HK-2 (cell line): ENCODE results near the gene NHSL2.
A peak's percentile ranks its signal among the peaks of the same experiment; 100 is the strongest.

Source experiments
- DNase-seq: peaks from one replicate; pipeline ENCODE4 v3.0.0-alpha.2; 2018; ENCODE audit not compliant: unreplicated experiment

The NHSL2 gene

GRCh38 chrX:72108666-72109065, 198.0 kb downstream of the NHSL2 start:
- no peak for DNase-seq

DNA sequence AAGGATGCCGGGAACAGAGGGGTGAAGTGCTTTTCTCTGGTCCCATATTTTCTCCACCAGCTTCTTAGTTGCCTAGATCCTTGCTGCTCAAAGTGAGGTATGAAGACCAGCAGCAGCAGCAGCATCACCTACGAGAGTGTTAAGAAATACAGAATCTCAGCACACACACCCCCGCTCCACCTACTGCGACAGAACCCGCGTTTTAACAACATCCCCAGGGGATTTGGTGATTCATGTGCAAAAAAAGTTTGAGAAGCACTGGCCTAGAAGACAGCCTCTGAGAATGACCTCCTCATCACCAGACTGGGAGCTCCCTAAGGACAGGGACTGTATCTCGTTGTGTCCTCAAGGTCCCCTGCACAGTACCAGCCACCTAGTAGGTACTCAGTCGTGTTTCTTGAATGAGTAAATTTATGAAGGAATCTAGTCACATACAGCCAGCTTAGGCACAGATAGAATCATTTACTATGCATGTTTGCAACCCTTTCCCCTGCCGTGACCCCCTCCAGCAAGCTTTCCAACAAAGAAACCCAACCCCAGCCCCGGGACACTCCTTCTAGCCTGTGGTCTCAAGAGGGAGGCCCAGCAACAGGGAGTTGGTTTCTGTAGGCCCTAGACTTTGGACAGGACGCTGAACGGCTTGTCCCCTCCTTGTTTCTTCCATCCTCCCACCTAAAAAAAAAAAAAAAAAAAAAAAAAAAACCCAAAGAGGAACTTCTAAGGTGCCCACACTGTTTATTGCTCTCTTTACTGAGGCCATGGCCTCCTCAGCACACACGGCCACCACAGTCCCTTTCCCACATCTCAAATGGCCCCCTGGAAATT, 199.6 kb downstream of the NHSL2 start:
- no peak for DNase-seq

GRCh38 chrX:72110876-72111708, 200.4 kb downstream of the NHSL2 start:
- DNase-seq, result no peak

DNA sequence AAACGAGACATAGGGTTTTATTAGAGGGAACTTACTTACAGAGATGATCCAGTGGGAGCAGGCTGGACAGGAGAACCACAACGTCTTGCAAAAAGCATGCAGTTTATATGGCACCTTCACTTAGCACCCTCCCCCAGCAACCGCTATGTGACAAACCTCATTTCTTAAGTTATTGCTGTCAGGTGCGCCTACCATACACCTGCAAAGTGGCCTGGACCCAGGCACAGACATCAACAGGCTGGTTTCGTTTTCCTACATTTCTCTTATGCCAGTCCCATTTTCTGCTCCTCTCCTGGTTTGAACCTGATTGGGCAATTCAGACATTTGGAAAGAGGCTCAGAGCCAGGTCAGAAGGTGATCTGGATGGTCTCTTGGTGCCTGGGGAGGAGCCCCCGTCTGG, 202.8 kb downstream of the NHSL2 start:
- DNase-seq, result no peak

DNA sequence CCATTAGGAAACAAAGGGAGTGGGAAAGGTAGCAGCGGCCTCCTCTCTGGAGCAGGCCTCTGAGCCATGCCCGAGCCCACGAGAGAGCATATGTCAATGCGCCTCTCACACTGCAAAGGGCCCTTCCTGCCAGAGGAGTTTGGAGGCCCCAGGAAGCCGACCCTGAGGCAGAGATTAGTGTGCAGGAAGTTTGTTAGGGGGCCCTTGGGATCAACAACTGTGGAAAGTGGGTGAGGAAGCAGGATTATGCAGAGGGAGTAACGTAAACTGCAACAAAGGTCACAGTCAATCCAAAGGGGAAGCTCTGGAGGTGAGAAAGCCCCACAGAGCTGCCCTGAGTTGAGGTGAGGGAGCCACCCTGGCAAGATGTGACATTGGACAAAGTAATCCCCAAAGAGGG, 203.7 kb downstream of the NHSL2 start:
- no peak for DNase-seq

DNA sequence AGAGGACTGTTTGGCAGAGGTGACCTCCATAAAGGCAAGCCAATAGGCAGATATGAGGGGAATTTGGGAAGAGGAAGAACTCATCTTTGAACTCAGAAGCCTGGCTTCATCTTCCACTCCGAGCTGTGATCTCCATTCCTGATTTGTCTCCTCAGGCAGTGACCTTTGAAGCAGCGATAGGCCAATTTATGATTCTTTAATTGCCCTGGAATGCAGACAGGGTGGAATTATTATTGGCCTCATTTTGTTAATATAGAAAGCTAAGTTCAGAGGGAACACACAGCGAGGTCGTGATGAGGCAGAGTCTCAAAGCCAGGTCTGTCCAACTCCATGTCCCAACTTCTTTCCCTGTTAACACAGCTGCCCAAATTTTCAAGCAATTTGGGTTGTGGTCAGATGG, 204.2 kb downstream of the NHSL2 start:
- no peak for DNase-seq

GRCh38 chrX:72115380-72115779, 204.7 kb downstream of the NHSL2 start:
- no peak for DNase-seq

DNA sequence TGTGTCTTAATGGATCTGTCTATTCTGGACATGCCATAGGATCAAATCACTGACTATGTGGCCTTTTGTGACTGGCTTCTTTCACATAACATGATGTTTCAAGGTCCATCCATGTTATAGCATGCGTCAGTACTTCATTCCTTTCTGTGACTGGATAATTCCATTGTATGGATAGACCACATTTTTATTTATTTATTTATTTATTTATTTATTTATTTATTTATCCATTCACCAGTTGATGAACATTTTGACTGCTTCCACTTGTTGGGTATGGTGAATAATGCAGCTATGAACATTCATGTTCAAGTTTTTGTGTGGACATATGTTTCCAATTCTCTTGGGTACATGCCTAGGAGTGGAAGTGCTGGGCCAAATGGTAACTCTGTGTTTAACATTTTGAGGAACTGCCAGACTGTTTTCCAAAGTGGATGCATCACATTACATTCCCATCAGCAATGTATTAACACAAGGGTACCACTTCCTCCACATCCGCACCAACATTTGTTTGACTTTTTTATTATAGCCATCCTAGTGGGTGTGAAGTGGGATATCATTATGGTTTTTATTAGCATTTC, 207.1 kb downstream of the NHSL2 start:
- DNase-seq, result no peak

DNA sequence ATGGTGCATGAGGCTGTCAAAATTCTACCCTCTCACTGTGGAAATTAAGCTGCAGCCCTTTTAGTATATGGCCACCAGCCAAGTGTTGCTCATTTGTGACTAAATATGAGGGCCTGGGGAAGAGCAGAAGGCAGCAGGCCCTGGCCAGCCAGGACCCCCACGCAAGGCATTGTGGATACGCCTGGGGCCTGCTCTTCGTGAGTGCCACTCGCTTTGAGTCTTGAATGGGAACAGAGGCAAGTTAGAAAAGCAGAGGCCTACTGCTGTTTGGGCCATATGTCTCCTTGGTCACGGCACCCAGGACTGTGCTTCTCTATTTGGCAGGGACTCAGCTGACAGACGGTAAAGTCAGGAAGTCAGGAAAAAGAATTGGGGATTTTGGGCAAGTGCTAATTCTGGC, 210.2 kb downstream of the NHSL2 start:
- DNase-seq, result no peak

GRCh38 chrX:72121383-72121782, 210.7 kb downstream of the NHSL2 start:
- DNase-seq, result no peak

- no peak for DNase-seq
These were observed 212.1 kb downstream of the NHSL2 start for GRCh38 chrX:72122621-72123337.

DNA sequence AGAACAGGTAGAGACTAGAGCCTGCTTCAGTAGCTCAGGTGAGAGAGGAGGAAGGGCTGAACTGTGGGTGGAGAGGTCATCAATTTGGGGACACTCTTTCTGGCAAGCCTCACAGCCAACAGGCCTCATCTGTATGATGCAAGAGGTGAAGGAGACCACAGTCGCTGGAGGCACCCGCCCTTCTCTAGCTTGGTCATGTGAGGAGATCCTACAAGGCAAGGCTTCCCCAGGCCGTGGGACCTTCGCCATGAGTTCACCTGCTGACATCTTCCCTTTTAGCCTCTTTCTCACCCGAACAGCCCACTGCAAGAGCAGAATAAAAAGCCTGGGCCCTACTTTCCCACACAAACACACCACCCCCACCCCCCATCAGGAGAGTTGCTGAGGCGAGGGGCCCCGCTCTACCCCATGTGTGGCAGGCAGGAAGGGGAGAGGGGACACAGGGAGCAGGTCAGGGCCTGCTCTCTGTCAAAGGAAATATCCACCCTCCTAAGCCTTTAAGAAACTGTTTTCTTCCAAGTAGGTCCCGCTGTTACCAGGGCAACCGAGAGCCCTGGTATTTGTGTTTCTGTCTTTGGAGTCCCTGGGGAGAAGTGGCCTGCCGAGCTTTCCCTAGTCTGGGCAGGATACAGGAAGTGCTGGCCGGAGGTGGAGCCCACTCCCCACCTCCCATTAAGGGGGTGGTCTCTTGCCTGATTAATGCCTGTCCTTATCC, 213.0 kb downstream of the NHSL2 start:
- no peak for DNase-seq

- no peak for DNase-seq
These were observed 214.0 kb downstream of the NHSL2 start for GRCh38 chrX:72124540-72125201.

DNA sequence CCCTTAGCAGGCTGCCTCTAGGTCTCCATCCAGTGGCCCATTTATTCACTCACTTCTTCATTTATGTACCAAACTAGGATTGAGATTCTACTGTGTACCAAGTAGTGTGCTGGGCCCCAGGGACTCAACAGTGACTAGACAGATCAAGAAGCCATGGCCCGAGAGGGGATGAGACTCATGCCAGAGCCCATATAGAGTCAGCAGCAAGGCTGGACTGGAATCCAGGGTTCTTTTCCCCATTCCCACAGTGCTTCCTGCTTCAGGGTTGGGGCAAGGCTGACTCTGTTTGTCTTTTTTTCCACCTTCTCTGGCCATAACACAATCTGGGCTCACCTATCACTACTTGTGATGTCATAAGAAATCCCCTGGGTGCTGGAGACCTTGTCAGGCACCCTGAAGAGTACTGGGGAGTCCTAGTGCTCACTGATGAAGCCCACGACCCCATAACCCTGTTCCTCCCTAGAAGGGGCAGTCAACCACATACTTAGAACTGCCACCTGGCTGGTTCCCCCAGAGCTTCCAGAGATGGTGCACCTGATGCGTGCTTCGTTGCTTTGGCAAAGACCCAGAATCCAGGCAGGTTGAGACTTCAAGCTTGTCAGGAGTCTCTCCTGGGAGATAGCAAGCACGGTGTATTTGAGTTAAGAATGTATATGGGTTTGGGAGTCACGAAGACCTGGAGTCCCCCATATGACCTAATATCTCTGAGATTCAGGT, 214.8 kb downstream of the NHSL2 start:
- no peak for DNase-seq

DNA sequence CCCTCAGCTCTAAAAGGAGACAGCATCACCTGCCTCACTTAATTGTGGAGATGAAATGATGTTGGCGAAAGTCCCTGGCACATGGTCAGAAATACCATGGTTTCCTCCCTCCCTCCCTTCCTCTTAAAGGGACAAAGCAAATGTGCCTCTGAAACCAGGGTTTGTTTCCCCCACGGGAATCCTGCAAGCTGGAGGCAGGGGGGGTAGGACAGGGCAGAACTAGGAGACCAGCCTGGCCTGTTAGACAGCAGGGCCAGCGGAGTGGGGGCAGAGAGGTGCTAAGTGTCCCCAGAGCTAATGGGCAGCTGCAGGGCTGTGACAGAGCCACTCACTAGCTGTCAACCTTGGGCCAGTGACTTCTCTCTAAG, 215.4 kb downstream of the NHSL2 start:
- no peak for DNase-seq

- DNase-seq, result peak; percentile 83
These were observed 216.0 kb downstream of the NHSL2 start for GRCh38 chrX:72126539-72127140.

- DNase-seq, result no peak
These were observed 216.7 kb downstream of the NHSL2 start for GRCh38 chrX:72127332-72127731.

- no peak for DNase-seq
These were observed 217.7 kb downstream of the NHSL2 start for GRCh38 chrX:72128183-72128834.

- DNase-seq, result no peak
These were observed 218.2 kb downstream of the NHSL2 start for GRCh38 chrX:72128881-72129280.
